GM12891 (cell line): ENCODE measurements around the gene TBX18.

ENCODE experiments used
- PAX5 ChIP-seq: IDR thresholded peaks from 2 replicates; pipeline ENCODE4 v1.6.1; 2011; ENCODE audit warnings: low read length, moderate library complexity, mild to moderate bottlenecking; ENCODE audit not compliant: insufficient read depth, severe bottlenecking
- POLR2A ChIP-seq: IDR thresholded peaks from 2 replicates; pipeline ENCODE4 v1.6.1; 2011; ENCODE audit warnings: low read depth, low read length, control low read depth
- POLR2AphosphoS5 ChIP-seq: IDR thresholded peaks from 2 replicates; pipeline ENCODE4 v1.6.1; 2011; ENCODE audit warnings: low read depth, low read length, control low read depth
- POU2F2 ChIP-seq: IDR thresholded peaks from 2 replicates; pipeline ENCODE4 v1.6.1; 2011; ENCODE audit warnings: low read depth, mild to moderate bottlenecking, control low read depth, low read length, moderate library complexity
- SPI1 ChIP-seq: IDR thresholded peaks from 2 replicates; pipeline ENCODE4 v1.6.1; 2011; ENCODE audit warnings: low read depth, low read length, control low read depth
- TAF1 ChIP-seq: IDR thresholded peaks from 2 replicates; pipeline ENCODE4 v1.6.1; 2011; ENCODE audit warnings: low read depth, low read length, control low read depth

- TF ChIP-seq POLR2A (no peak), POU2F2 (no peak), POLR2AphosphoS5 (no peak), PAX5 (no peak), TAF1 (no peak), SPI1 (no peak)
Observed at GRCh38 chr6:84796343-84796742, 31.9 kb upstream of the TBX18 start.
